ENCODE results near the gene CXXC4. TPM values are rescaled to one million over a fixed set of nuclear protein-coding genes. Genes with fewer than 3 reads are reported as not detected.

CXXC4 gene
- 10 to 100 TPM in 1 of 4 donors, 1 to 10 TPM in 3; 5.2 to 10.6 (median 7.8) TPM for total RNA-seq

DNA sequence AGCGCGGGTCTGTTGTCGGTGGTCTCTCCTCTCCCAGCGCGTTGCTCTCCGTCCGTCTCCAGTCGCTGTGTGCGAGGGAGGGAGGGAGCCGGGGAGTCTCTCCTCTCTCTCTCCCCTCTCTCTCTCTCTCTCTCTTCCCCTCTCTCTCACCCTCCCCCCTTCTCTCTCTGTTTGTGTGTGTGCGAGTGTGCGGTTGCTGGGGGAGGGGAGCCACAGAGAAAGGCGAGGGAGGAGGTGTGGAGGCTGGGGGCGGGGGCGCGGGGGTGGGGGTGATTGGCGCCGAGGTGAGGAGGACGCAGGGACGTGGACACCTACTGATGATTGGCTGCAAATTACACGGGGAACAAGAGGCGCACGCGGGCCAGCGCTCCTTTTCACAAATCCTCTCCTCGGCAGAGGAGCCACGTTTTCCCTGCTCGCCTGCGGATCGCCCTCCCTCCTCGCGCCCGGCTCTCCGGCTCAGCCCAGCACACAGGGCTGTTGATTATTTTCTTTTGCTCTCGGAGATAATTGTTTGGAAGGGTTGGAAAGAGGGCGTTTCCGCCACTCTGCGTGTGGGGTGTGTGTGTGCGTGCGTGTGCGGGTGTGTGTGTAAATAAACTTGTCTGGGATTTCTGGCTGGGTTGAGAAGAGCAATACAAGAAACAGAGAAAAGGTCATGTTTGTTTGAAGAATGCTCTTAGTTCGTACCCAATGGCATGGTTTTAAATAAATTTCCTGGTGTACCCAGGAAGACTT, at the start of gene CXXC4:
Gene CXXC4 (minus strand): TSS at position 73 of the 738 bp plus-strand sequence. CDS start 3,092 bp downstream, outside the sequence.
- Histone ChIP-seq H3K4me3 (replicated peaks in 1 of 3) (peak within 1 kb of the TSS; percentile 29 to 54 (median 50)), H3K36me3 (no peaks in the 10 kb centered on the region), H3K9me3 (no peaks in the 10 kb centered on the region), H3K27ac (peak within 1 kb of the TSS; percentile 47 to 93 (median 75)), H3K4me1 (peaks cover 13 to 20% of the 10 kb centered on the region in 2 donors), H3K27me3 (no peaks in the 10 kb centered on the region)
- 0 to 1% methylated on average over 42 of the region's 42 CpGs for WGBS, 2 donors
- DNase-seq = peak; percentile 84 to 86
- TF ChIP-seq, protein P1, sequence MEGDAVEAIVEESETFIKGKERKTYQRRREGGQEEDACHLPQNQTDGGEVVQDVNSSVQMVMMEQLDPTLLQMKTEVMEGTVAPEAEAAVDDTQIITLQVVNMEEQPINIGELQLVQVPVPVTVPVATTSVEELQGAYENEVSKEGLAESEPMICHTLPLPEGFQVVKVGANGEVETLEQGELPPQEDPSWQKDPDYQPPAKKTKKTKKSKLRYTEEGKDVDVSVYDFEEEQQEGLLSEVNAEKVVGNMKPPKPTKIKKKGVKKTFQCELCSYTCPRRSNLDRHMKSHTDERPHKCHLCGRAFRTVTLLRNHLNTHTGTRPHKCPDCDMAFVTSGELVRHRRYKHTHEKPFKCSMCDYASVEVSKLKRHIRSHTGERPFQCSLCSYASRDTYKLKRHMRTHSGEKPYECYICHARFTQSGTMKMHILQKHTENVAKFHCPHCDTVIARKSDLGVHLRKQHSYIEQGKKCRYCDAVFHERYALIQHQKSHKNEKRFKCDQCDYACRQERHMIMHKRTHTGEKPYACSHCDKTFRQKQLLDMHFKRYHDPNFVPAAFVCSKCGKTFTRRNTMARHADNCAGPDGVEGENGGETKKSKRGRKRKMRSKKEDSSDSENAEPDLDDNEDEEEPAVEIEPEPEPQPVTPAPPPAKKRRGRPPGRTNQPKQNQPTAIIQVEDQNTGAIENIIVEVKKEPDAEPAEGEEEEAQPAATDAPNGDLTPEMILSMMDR (IDR thresholded peaks at IDR 0.05) = peak in 2 of 6 experiments; percentile 16 to 28
- TF ChIP-seq POLR2A (IDR thresholded peaks at IDR 0.05) = peak in 1 of 2 donors; percentile 76
- intact Hi-C loops (cut with DNase I) = no loop called here

DNA sequence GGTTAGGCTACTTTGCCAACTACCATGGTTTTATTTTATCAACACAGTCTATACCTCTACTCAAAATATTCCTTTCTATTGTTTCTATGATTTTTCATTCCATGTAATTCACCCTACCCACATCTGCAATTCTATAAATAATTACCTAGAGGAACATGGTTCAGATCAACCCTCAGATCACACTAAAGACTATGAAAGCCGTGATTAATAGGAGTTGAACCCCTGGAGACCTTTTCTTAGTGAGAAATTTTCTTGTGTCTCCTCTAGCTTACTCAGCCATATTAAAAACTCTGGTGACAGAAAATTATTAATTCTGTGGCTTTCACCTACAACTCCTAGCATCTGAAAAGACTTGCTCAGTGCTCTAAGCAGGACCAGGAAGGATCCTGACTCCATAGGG, 38.5 kb upstream of the CXXC4 start:
- intact Hi-C loops (cut with DNase I) = no loop called here
- TF ChIP-seq, protein P1 (IDR thresholded peaks at IDR 0.05) = no peak
- TF ChIP-seq POLR2A (IDR thresholded peaks at IDR 0.05) = no peak
- Histone ChIP-seq H3K36me3 (no peaks in the 10 kb centered on the region), H3K4me3 (replicated peaks in 1 of 3) (no peak overlapping the region), H3K4me1 (no peaks in the 10 kb centered on the region), H3K27me3 (no peaks in the 10 kb centered on the region), H3K9me3 (no peaks in the 10 kb centered on the region), H3K27ac (no peak overlapping the region)
- WGBS, 2 donors = 76 to 89% methylated on average over 1 of the region's 1 CpG
- DNase-seq = no peak

DNA sequence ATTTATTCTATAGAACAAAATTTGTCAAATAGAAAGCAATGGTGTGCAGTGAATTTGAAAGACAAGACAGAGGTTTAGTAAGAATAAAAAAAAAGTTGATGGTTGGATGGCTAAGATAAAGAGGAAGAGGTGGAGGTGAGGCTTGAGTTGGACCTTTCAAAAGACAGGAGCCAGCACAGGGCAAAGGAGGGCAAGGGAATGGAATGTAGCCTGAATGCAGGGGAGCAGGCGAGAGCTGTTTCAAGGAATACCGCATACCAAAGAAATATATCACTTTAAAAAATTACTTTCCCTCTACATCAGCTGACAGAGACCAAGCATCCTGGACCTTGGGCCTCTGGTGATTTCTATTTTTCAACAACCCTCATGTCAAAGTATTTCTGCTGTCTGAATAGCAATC, 38.0 kb upstream of the CXXC4 start:
- Histone ChIP-seq H3K4me3 (replicated peaks in 1 of 3) (no peak overlapping the region), H3K36me3 (no peaks in the 10 kb centered on the region), H3K9me3 (no peaks in the 10 kb centered on the region), H3K4me1 (no peaks in the 10 kb centered on the region), H3K27ac (no peak overlapping the region), H3K27me3 (no peaks in the 10 kb centered on the region)
- intact Hi-C loops (cut with DNase I) = no loop called here
- TF ChIP-seq, protein P1 (IDR thresholded peaks at IDR 0.05) = no peak
- WGBS, 2 donors = 86 to 96% methylated on average over 2 of the region's 2 CpGs
- DNase-seq = no peak

DNA sequence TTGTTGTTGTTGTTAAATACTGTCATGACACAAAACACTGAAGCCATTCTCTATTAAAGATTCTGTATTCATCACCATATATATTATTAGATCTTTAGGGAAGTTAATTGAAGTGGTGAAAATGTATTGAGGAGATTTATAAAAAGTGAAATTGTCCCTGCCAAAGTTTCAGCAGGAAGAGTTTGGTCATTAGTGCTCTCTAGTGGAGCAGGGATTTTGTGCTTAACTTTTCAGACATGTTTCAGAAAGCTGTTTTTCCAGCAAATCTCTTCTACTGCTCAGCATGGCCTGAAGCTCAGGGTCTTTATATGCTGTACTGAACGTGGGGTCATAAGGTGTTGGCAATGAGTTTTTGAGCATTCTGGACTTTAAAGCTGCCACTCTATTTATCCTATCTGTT, 36.7 kb upstream of the CXXC4 start:
- H3K36me3 ChIP-seq = no peaks in the 10 kb centered on the region
- H3K27ac ChIP-seq = no peak overlapping the region
- DNase-seq = no peak
- WGBS, 2 donors = 13 to 15% methylated on average over 1 of the region's 1 CpG
- intact Hi-C loops (cut with DNase I) = no loop called here
- H3K27me3 ChIP-seq = no peaks in the 10 kb centered on the region
- no peaks in the 10 kb centered on the region for H3K4me1 ChIP-seq
- H3K9me3 ChIP-seq = no peaks in the 10 kb centered on the region
- TF ChIP-seq, protein P1 (IDR thresholded peaks at IDR 0.05) = peak in 2 of 6 experiments; percentile 35 to 36
- no peak for TF ChIP-seq POLR2A (IDR thresholded peaks at IDR 0.05)
- H3K4me3 ChIP-seq (replicated peaks in 1 of 3) = no peak overlapping the region

DNA sequence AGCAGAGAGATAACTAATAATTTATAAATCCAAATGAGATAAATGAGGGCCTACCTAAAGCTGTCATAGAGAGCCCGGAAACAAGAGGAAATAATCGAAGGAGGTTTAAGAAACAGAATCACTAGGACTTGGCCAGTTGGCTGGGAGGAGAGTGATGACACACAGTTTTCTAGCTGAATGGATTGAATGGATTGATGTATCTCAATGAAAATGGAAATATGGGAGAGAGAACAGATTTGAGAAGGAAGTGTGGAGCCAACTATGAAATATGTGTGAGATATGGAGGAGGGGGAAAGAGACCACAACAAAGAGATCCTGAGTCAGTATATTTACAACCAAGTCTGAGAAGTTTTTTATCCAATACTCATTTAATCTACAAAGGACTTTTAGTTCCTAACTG, 35.7 kb upstream of the CXXC4 start:
- DNase-seq = no peak
- Histone ChIP-seq H3K27me3 (no peaks in the 10 kb centered on the region), H3K36me3 (no peaks in the 10 kb centered on the region), H3K4me3 (replicated peaks in 1 of 3) (no peak overlapping the region), H3K4me1 (no peaks in the 10 kb centered on the region), H3K27ac (no peak overlapping the region), H3K9me3 (no peaks in the 10 kb centered on the region)
- intact Hi-C loops (cut with DNase I) = no loop called here
- 89 to 98% methylated on average over 2 of the region's 2 CpGs for WGBS, 2 donors
- TF ChIP-seq, protein P1 (IDR thresholded peaks at IDR 0.05) = no peak
- TF ChIP-seq POLR2A (IDR thresholded peaks at IDR 0.05) = no peak

Measured in thyroid gland (tissue), 4 donors.